COLO668 (cell line): ENCODE measurements around the gene OR7C2.
"Not testable (repeated sequence)": the region's sequence is repeated elsewhere in the genome, so short reads cannot be mapped to it uniquely, and the experiment has no call there.

ENCODE experiments used
- DNase-seq: peaks from one replicate; lab custom pipeline; 2025; ENCODE audit not compliant: unreplicated experiment; lab: John Stamatoyannopoulos, UW

OR7C2 gene

DNA sequence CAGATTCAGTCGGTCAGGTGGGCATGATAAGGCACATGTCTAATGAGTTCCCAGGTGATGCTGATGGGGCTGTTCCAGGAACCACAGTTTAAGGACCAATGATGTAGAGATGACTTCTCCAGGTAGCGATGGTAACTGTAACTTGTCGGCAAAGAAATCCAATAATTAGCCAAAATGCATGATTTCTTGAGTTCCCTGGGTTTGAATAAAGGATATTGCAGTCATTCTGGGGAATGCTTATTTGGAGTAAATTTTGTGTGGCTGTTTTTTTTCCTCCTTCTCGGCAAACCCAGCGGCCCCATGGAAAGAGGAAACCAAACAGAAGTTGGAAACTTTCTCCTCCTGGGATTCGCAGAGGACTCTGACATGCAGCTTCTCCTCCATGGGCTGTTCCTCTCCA, at the start of gene OR7C2:
Gene OR7C2 (plus strand): TSS at position 301 of the 400 bp plus-strand sequence. CDS start 0 bp downstream, at position 301.
- DNase-seq, result no peak

DNA sequence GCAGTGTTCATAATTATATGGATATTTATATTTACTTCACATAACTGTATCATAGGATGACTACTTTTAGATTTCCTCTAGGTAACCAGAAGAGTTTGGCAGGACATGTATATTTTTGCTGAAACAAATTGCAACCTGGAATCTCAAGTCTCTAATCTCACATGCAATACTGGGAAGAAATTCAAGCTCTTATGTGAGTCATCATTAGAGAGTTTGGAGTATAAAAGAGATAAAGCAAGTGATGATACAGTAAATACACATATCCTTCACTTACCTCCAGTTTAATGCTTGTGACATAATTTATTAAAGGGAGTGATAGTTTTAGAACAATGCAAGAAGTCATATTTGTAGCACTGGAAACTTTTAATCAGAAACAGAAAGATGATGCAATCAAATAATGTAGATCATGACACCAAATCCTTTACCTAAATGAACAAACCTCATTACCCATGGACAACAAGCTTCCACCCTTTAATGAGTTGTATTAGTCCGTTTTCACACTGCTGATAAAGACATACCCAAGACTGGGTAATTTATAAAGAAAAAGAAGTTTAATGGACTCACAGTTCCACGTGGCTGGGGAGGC, 39.5 kb upstream of the OR7C2 start:
- no peak for DNase-seq

GRCh38 chr19:14906711-14907110, 34.6 kb upstream of the OR7C2 start:
- no peak for DNase-seq

DNA sequence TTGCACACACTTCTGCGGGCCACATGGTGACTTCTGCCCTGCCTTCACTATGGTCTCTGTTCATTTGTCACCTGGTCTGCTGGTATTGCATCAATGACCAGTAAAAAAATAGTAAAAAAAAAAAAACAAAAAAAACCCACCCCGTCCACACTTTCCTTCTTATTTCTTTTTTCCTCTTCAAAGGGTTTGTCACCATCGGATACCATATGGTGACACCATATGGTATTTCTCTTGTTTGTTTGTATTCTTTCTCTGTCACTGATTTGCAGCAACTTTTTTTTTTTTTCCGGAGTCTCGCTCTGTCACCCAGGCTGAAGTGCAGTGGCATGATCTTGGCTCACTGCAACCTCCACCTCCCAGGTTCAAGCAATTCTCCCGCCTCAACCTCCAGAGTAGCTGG, 26.2 kb upstream of the OR7C2 start:
- no peak for DNase-seq

DNA sequence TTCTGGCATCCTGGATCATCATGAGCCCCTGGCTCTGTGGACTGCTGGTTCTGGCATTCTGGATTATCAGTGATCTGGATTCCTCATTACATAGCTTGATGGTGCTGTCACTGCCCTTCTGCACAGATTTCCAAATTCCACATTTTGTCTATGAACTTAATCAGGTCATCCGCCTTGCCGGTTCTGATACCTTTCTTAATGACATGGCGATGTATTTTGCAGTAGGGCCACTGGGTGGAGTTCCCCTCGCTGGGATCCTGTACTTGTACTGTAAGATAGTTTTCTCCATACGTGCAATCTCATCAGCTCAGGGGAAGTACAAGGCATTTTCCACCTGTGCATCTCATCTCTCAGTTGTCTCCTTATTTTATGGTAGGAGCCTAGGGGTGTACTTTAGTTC, 24.4 kb upstream of the OR7C2 start:
- DNase-seq, result no peak

- DNase-seq, result no peak
These were observed 7.8 kb upstream of the OR7C2 start for GRCh38 chr19:14933506-14933905.

DNA sequence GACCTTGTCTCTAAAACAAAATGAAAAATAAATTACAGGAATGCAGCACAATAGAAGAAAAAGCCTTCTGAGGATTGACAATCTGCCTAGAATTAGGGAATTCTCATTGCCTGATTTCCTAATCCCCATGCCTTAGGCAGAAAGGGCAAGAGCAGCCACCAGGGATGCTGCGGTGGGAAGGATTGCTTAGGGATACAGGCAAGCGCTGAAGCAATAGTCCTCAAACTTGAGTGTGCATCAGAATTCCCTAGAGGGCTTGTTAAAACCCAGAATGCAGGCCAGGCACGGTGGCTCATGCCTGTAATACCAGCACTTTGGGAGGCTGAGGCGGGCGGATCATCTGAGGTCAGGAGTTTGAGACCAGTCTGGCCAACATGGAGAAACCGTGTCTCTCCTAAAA, 1.0 kb upstream of the OR7C2 start:
- DNase-seq, result no peak

DNA sequence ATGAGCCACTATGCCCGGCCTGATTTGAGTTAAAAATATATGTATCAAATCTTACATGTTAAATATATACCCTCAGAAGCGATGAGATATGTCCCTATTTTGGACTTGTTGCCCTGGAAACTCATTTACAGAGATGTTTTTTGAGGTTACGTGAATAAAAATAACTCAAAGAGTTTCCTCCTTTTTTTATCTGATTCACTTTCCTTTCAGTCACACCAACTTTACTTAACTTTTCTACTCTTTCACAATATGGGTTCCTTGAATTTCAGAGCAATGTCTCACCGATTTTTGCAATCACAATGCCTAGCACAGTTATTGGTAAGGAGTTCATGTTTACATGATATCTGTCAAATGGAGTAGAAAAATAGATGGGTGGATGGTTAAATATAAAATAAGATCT, 2.3 kb downstream of the OR7C2 start:
- no peak for DNase-seq

DNA sequence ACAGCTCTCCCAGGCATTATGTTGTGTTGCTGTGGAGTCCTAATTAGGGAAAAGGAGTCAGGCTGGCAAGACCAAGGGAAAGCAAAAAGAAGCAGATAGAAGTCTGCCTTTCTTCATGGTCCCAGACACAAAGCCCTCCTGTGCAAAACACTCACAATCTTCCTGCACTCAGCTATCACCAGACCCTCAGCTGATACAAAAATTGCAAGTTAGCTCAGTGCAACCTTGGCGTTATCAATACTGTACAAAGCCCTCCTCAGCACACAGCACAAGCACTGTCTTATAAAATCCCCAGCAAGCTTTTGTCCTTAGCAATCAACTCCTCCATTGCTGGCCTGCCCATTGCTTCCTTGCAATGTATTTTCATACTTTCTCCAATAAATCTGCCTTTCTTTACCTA, 3.2 kb downstream of the OR7C2 start:
- no peak for DNase-seq

DNA sequence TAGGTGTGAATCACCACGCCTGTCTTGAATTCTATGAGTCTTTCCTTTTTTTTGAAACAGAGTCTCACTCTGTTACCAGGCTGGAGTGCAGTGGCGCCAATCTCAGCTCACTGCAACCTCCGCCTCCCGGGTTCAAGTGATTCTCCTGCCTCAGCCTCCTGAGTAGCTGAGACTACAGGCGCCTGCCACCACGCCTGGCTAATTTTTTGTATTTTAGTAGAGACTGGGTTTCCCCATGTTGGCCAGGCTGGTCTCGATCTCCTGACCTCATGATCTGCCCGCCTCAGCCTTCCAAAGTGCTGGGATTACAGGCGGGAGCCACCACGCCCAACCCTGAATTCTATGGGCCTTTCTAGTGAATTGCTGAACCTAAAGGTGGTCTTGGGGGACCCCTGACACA, 8.1 kb downstream of the OR7C2 start:
- not testable (repeated sequence) for DNase-seq

- DNase-seq, result no peak
These were observed 8.6 kb downstream of the OR7C2 start for GRCh38 chr19:14949876-14950275.

DNA sequence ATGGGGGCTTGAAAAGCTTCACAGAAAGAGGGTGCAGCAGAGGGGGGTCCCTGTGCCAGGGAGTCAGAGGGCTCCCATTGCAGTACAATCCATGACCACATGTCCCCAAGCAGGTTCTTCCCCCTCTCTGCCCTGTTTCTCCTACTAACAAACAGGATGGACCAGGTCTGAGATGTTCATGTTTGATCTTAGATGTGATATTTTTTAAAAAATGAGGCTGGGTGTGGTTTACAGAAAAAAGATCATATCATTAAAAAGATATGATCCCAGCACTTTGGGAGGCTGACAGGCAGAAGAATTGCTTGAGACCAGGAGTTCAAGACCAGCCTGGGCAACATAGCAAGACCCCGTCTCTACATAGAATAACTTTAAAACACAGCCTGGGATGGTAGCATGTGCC, 9.1 kb downstream of the OR7C2 start:
- DNase-seq, result no peak

- no peak for DNase-seq
These were observed 11.5 kb downstream of the OR7C2 start for GRCh38 chr19:14952767-14953166.

- no peak for DNase-seq
These were observed 12.9 kb downstream of the OR7C2 start for GRCh38 chr19:14954071-14954655.

GRCh38 chr19:14957464-14957863, 16.2 kb downstream of the OR7C2 start:
- no peak for DNase-seq

- DNase-seq, result no peak
These were observed 18.0 kb downstream of the OR7C2 start for GRCh38 chr19:14959263-14959662.

DNA sequence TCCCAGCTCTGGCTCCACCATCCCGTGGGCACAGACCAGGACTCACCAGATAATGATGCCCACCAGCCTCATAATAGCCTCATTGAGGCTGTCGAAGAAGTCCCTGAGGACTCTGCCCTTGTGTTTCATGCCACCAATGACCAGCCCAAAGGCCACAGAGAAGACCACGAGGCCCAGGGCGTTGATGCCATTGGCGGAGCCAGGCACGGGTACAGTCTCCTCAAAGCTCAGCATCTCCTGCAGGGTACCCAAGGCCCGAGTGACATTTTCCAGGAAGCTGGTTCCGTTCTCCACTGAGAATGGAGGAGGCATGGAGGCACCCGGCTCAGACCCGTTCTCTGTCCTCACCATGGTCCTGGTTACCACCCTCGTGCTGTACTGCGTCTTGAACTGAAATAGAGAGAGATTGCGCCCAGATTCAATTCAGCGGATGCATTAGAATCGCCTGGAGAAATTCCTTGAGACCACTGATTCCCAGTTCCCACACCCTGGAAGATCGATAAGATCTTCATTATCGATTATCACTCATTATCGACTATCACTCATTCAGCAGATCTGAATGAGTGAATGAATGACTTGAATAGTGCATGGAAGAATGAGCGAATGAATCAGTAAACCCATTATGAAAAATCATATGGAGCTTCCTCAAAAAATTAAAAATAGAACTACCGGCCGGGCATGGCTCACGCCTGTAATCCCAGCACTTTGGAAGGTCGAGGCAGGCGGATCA, 20.8 kb downstream of the OR7C2 start:
- no peak for DNase-seq

- no peak for DNase-seq
These were observed 27.0 kb downstream of the OR7C2 start for GRCh38 chr19:14968247-14968646.

GRCh38 chr19:14971474-14971873, 30.2 kb downstream of the OR7C2 start:
- DNase-seq, result no peak

DNA sequence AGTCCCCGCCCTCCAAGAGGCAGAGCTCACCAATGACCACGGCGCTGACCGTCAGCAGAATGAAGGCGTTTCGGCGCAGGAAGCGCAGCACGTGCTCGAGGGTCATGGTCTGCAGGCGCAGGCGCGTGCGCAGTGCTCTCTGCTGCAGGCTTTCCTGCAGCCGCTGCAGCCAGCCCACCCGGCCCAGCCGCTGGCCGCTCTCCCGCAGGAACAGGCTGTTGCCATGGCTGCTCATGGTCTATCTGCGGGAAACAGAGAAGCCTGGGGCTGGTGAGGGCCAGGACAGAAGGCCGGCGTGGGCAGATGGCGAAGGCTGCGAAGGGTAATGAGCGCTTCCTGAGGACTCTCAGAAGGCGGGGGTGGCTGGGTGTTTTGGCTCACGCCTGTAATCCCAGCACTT, 31.4 kb downstream of the OR7C2 start:
- no peak for DNase-seq

DNA sequence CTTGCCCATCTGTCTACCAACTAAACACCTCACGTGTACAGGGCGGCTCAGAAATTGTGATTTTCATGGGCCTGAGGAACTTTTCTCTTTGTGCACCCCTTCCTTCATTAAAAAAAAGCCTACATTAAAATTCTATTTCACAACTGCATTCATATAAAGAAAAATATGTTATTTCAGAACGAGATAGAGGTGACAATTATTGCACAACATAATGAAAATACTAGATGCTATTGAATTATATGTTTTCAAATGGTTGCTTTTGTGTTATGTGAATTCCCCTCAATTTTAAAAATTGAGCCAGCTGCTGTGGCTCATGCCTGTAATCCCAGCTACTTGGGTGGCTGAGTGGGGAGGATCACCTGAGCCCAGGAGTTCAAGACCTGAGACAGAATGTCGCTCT, 33.2 kb downstream of the OR7C2 start:
- DNase-seq, result no peak

- DNase-seq, result no peak
These were observed 35.8 kb downstream of the OR7C2 start for GRCh38 chr19:14977128-14977527.
